Fibroblast of skin of left quadriceps (primary cell): ENCODE measurements around the gene RIMBP2.

Experiments
- DNase-seq, 2 experiments: peaks; one replicate each; pipeline ENCODE4 v3.0.0-alpha.2; 2013; ENCODE audit warnings: low read depth in 2 of 2

Gene RIMBP2

DNA sequence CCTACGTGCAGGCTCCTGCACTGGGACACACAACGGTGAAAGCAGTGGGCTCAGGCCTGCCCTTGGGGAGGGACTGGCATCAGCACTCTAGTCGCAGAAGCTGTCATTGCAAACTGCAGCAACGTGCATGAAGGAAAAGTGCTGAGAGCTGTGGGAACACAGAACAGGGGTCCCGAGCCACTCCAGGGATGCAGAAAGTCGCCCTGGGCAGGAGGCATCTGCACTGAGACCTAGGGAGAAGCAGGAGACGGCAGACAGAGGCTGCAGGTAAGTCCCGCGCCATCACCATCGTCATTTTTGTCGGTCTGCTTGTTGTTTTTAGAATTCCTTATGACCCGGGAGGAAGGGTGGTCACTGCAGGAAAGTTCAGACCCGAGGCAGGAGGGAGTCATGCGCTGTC is 21.6 kb upstream of the RIMBP2 start:
- no peak for DNase-seq

GRCh38 chr12:130729344-130729743 is 13.2 kb upstream of the RIMBP2 start:
- no peak for DNase-seq

- no peak for DNase-seq
These were observed 12.3 kb upstream of the RIMBP2 start for GRCh38 chr12:130728158-130729058.

DNA sequence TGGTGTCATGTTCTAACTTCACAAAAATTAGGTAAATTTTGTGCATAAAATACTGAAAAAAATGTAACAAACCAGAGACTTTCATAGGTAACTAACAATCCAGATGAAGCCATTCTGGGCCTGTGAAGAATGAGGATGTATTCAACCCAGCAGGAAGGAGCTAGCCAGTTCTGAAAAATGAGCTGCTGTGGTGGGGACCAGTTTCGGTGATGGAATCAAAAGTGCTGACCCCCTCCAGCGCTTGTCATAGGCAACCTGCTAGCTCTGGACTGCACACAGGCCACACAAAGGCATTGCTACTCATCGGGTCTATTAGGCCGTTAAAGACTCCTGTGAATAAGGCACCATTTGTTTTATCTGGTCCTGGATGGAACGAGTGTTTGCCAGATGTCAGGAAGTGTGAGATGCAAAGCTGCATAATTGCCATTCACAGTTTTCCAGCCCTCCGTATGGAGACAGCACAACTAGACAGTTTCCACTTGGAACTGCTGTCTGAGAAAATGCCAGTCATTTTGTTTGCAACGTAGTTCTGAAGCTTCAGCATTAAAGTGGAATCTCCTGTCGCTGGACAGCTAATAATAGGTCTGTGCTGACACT is 3.3 kb upstream of the RIMBP2 start:
- DNase-seq, result no peak

- DNase-seq, result no peak
These were observed 1.7 kb upstream of the RIMBP2 start for GRCh38 chr12:130717752-130718151.

DNA sequence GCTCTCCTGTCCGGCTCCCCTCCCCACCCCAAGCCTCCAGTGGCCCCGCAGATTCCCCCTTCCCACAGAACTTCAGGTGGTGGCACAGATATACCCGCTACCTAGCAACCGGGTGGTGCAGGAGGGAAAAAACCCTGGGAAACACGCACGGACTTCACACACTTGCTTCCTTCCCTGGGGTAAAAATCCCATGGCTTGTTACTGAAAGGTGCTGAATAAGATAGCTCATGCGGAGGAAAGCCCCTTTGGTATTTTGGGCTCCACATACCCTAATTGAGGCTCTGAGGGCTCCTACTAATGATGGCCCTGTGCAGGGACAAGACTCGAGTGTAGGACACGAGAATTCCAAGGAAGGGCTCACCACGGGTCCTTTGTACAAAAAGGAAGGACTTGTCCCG is 869 bp upstream of the RIMBP2 start:
- no peak for DNase-seq

- no peak for DNase-seq
These were observed 725 bp downstream of the RIMBP2 start for GRCh38 chr12:130715150-130715997.

DNA sequence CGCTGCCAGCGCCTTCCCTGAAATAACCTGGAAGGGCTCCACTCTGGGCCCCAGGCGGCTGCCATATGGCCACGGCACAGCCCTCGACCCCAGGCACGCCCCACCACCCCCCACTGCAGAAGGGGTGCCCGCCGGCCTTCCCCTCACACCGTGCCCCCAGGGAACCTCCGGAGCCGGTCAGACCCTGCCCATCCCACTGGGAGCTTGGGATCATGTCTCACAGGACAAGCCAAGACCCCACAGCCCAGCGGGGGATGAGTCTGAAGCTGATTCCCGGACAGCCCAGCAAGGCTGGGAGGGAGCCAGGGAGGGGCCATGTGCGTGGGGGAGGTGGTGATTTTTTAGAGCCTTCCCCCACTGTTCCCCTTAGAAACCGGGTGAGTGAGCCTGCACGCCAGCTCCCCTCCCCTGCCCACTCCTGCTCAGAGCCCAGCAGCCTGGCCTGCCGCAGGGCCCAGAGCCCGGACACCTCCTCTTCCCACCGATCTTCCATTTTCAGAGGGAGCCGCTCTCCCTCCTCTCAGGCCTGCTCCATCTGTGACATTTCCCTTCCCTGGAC is 1.4 kb downstream of the RIMBP2 start:
- no peak for DNase-seq

GRCh38 chr12:130714091-130714590 is 2.0 kb downstream of the RIMBP2 start:
- no peak for DNase-seq

DNA sequence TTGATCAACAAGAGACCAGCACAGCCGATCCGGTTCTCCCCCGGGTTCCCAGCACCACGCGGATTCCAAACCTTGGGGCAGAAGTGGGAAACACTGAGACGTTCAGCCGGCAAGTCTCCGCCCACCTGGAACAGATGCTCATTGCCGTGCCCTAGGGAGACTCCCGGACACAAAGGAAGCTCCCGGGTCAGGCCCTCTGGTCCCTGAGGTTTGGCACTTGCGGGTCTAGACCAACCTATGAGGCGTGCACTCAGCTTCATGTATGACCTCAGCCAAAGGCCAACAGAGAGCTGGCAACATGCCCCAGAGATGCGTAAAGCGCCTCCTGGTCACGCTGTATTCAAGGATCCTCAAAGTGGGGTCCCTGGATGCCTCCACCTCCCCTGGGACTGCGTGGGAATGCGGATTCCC is 2.5 kb downstream of the RIMBP2 start:
- no peak for DNase-seq

DNA sequence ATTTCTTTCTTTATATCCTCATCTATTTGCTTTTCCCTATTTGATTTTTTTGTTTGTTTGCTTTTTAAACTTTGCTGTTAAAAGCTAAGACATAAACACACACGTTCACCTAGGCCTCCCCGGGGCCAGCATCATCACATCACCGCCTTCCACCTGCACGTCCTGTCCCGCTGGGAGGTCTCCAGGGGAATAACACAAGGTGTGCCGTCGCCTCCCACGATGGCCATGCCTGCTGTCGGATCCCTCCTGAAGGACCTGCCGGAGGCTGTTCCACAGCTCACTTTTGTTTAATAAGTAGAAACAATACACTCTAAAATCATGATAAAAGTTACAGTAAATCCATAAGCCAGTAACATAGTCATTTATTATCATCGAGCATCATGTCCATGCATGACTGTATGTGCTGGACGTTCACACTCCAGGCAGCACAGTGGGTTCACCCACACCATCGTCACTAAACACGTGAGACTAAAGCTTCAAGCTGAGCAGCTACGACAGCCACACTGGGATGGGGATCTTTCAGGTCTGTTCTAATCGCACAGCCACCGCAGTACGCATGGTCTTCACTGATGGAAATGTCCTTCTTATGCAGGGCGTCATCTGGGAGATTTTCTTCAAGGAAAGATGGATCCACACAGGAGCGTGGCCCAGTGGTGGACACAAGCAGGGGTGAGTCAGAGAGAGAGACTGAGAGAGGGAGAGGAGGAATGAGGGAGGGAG is 3.6 kb downstream of the RIMBP2 start:
- DNase-seq, result no peak

DNA sequence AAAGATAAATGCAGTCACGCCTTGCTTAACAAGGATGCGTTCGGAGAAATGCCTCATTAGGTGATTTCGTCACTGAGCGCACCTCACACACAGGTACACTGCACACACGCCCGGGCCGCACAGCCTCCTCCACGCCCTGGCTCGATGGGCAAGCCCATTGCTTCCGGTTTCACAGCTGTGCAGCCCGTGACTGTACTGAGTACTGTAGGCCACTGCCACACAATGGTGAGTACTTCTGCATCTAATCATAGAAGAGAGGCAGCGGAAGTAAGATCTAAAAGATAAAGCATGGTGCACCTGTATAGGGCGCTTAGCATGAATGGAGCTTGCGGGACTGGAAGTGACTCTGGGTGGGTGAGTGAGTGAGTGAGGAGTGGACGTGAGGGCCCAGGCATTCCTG is 4.3 kb downstream of the RIMBP2 start:
- DNase-seq, result no peak

DNA sequence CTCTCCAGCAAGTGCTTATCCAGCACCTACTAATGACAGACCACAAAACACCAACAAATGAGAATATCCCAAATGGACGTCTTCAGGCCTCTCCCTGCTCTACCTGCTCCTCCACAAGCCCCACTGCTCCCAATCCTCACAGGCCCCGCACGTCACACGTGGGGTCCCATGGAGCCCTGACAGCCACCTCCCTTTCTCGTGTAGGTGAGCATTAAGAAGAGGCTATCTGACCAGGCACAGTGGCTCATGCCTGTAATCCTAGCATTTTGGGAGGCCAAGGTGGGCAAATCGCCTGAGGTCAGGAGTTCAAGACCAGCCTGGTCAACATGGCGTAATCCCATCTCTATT is 5.4 kb downstream of the RIMBP2 start:
- DNase-seq, result no peak

GRCh38 chr12:130709971-130710732 is 5.9 kb downstream of the RIMBP2 start:
- DNase-seq, result no peak

- no peak for DNase-seq
These were observed 6.7 kb downstream of the RIMBP2 start for GRCh38 chr12:130709151-130709970.

- DNase-seq, result no peak
These were observed 7.5 kb downstream of the RIMBP2 start for GRCh38 chr12:130708648-130709047.

DNA sequence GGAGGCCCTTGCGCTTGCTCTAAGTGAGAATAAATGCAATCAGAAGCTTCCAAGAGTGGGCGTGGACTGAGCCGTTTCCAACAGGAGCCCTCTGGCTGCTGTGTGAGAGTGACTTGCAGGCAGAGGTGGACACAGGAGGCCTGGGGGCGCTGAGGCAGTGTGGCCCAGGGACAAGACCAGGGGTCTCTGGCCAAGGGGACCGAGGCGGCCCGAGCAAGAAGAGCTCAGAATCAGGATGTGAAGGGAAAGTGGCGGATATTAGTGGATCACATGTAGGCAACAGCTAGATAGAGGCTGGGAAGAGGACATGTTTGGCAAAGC is 8.6 kb downstream of the RIMBP2 start:
- no peak for DNase-seq

DNA sequence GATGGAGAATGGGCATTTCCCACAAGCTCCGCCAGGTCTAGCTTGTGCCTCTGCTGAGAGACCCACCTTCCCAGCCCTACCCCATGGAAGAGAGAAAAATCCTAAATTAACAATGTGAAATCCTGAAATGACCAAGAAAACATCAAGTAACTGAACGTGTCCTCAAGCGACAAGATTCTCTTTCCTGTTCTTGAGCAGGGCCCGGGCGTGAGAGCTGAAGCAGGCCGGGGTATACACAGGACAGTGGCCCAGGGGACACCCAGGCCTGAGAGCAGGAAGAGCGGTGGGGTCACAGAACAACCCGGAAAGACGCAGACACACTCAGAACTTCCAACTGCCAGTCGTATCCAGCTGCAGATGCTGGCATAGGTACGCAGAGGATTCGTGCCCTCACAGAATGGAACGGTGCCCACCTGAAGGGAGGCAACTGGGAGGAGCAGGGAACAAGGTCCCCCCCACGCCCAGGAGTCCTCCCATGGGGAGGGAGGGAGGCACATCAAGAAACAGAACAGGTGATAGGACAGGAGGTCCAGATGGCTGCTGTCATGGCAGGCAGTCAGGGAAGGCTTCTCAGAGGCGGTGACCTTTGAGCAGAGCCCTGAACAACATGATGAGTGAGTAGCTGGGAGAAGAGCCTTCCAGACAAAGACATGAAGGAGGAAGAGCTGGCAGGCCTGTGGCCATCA is 9.1 kb downstream of the RIMBP2 start:
- no peak for DNase-seq

GRCh38 chr12:130706311-130706710 is 9.8 kb downstream of the RIMBP2 start:
- DNase-seq, result no peak
